ENCODE measurements around the gene CACNA1D. TPM values are rescaled to one million over a fixed set of nuclear protein-coding genes. Genes with fewer than 3 reads are reported as not detected.

Gene CACNA1D
- polyA plus RNA-seq, 1 donor (not counting 4 experiments of a cell fraction or from before 2014, with no cell fraction given): 0.20 TPM

- H3K9me3 ChIP-seq (ENCODE audit: control insufficient read depth, low read depth, low read length): no peaks in the 10 kb centered on the region
- dilution Hi-C loops (cut with MboI; ENCODE audit: extremely low pct_ligation_motif_present, low sequenced_read_pairs): no loop called here
- no peaks in the 10 kb centered on the region for H3K79me2 ChIP-seq (ENCODE audit: control insufficient read depth, insufficient read depth, low read length)
- H3K36me3 ChIP-seq (ENCODE audit: control insufficient read depth in 2 of 2, extremely low read depth in 1 of 2, insufficient read depth in 2 of 2, low read length in 2 of 2): no peaks in the 10 kb centered on the region
- no peak overlapping the region for H2AFZ ChIP-seq (ENCODE audit: control insufficient read depth, low read length)
- no peak overlapping the region for H3K4me2 ChIP-seq (ENCODE audit: control insufficient read depth, extremely low read depth, insufficient read depth, low read depth, low read length)
- H3K27me3 ChIP-seq (ENCODE audit: control insufficient read depth, extremely low read depth, insufficient read depth, low read length): peaks cover 14% of the 10 kb centered on the region
- H3K4me1 ChIP-seq (ENCODE audit: control insufficient read depth, extremely low read depth, insufficient read depth, low read length): no peaks in the 10 kb centered on the region
- FAIRE-seq (no peak), DNase-seq (ENCODE audit: low read depth, low spot score) (no peak)
- no peak overlapping the region for H3K9ac ChIP-seq (ENCODE audit: control insufficient read depth, extremely low read depth, insufficient read depth, low read length)
- H3K4me3 ChIP-seq (ENCODE audit: control insufficient read depth in 2 of 3, extremely low read depth in 1 of 3, insufficient read depth in 2 of 3, low read depth in 1 of 3, low read length in 3 of 3): no peak overlapping the region
- H4K20me1 ChIP-seq (ENCODE audit: control insufficient read depth, extremely low read depth, insufficient read depth, low read length): no peaks in the 10 kb centered on the region
- no peak overlapping the region for H3K27ac ChIP-seq (ENCODE audit: control insufficient read depth, insufficient read depth, low read length)
- no peaks in the 10 kb centered on the region for H3K9me1 ChIP-seq (ENCODE audit: control insufficient read depth, extremely low read depth, insufficient read depth, low read length)
- TF ChIP-seq CTCF (optimal IDR thresholded peaks at IDR 0.05 in 1 of 3, IDR thresholded peaks at IDR 0.05 in 1 of 3, conservative IDR thresholded peaks at IDR 0.05 in 1 of 3; ENCODE audit: extremely low read depth in 1 of 3, insufficient read depth in 2 of 3, low read length in 3 of 3): no peak
- no peak for TF ChIP-seq EZH2 (IDR thresholded peaks at IDR 0.05; ENCODE audit: low read length)
Observed at GRCh38 chr3:53489787-53490458, 4.5 kb upstream of the CACNA1D start.

GRCh38 chr3:53490459-53490968, 3.9 kb upstream of the CACNA1D start:
- Histone ChIP-seq H3K79me2 (ENCODE audit: control insufficient read depth, insufficient read depth, low read length) (no peaks in the 10 kb centered on the region), H3K36me3 (ENCODE audit: control insufficient read depth in 2 of 2, extremely low read depth in 1 of 2, insufficient read depth in 2 of 2, low read length in 2 of 2) (no peaks in the 10 kb centered on the region), H3K27me3 (ENCODE audit: control insufficient read depth, extremely low read depth, insufficient read depth, low read length) (peaks cover 20% of the 10 kb centered on the region), H2AFZ (ENCODE audit: control insufficient read depth, low read length) (no peak overlapping the region), H3K27ac (ENCODE audit: control insufficient read depth, insufficient read depth, low read length) (no peak overlapping the region), H3K4me2 (ENCODE audit: control insufficient read depth, extremely low read depth, insufficient read depth, low read depth, low read length) (no peak overlapping the region), H3K9me1 (ENCODE audit: control insufficient read depth, extremely low read depth, insufficient read depth, low read length) (no peaks in the 10 kb centered on the region), H3K4me3 (ENCODE audit: control insufficient read depth in 2 of 3, extremely low read depth in 1 of 3, insufficient read depth in 2 of 3, low read depth in 1 of 3, low read length in 3 of 3) (no peak overlapping the region), H3K4me1 (ENCODE audit: control insufficient read depth, extremely low read depth, insufficient read depth, low read length) (peaks cover 5% of the 10 kb centered on the region), H4K20me1 (ENCODE audit: control insufficient read depth, extremely low read depth, insufficient read depth, low read length) (no peaks in the 10 kb centered on the region), H3K9me3 (ENCODE audit: control insufficient read depth, low read depth, low read length) (no peaks in the 10 kb centered on the region), H3K9ac (ENCODE audit: control insufficient read depth, extremely low read depth, insufficient read depth, low read length) (no peak overlapping the region)
- TF ChIP-seq CTCF (optimal IDR thresholded peaks at IDR 0.05 in 1 of 3, IDR thresholded peaks at IDR 0.05 in 1 of 3, conservative IDR thresholded peaks at IDR 0.05 in 1 of 3; ENCODE audit: extremely low read depth in 1 of 3, insufficient read depth in 2 of 3, low read length in 3 of 3) (no peak), EZH2 (IDR thresholded peaks at IDR 0.05; ENCODE audit: low read length) (no peak)
- DNase-seq (ENCODE audit: low read depth, low spot score) (no peak), FAIRE-seq (no peak)
- dilution Hi-C loops (cut with MboI; ENCODE audit: extremely low pct_ligation_motif_present, low sequenced_read_pairs): no loop called here
